Neural cell (in vitro differentiated cells): Measurements from ENCODE around the gene TNS3. TPM values are rescaled to one million over a fixed set of nuclear protein-coding genes. Genes with fewer than 3 reads are reported as not detected.

ENCODE experiments used
- H2AFZ ChIP-seq: fragments of 200-600, 300-800 bp; sonication (generic), shearing (Covaris generic); 2 replicates; pipeline ENCODE4 v1.6.0; 2014; ENCODE audit warnings: low read depth, mild to moderate bottlenecking, antibody characterized with exemption, low read length, moderate library complexity
- H3F3A ChIP-seq: fragments of 200-600 bp; shearing (Covaris generic); 2 replicates; pipeline ENCODE4 v1.6.1; 2016; ENCODE audit warnings: mild to moderate bottlenecking, moderate library complexity, mixed read lengths, antibody characterized with exemption, low read length; ENCODE audit not compliant: insufficient read depth, poor library complexity, severe bottlenecking
- H3K27ac ChIP-seq: fragments of 200-600, 300-800 bp; sonication (generic), shearing (Covaris generic); 2 replicates; pipeline ENCODE4 v1.5.1; 2014; ENCODE audit warnings: mild to moderate bottlenecking, low read length, moderate library complexity
- H3K27me3 ChIP-seq: fragments of 300-800, 200-600 bp; sonication (generic), shearing (Covaris generic); 2 replicates; pipeline ENCODE4 v1.6.0; 2014; ENCODE audit warnings: mild to moderate bottlenecking, low read depth, low read length, moderate library complexity; ENCODE audit not compliant: insufficient read depth
- H3K36me3 ChIP-seq: fragments of 300-800, 200-600 bp; sonication (generic), shearing (Covaris generic); 2 replicates; pipeline ENCODE4 v1.5.1; 2014; ENCODE audit warnings: mild to moderate bottlenecking, antibody characterized with exemption, low read length, moderate library complexity; ENCODE audit not compliant: insufficient read depth
- H3K4me2 ChIP-seq: fragments of 300-800, 200-600 bp; sonication (generic), shearing (Covaris generic); 2 replicates; pipeline ENCODE4 v1.6.0; 2014; ENCODE audit warnings: mild to moderate bottlenecking, low read length
- H3K4me3 ChIP-seq: fragments of 300-800, 200-600 bp; sonication (generic), shearing (Covaris generic); 2 replicates; pipeline ENCODE4 v1.5.1; 2014; ENCODE audit warnings: mild to moderate bottlenecking, low read length, moderate library complexity
- H3K79me2 ChIP-seq: fragments of 200-600 bp; shearing (Covaris generic); replicated peaks from 2 replicates; pipeline ENCODE4 v1.6.0; 2014; ENCODE audit warnings: mild to moderate bottlenecking, low read length, moderate library complexity; ENCODE audit not compliant: insufficient read depth
- H3K9ac ChIP-seq: fragments of 300-800, 200-600 bp; sonication (generic), shearing (Covaris generic); 2 replicates; pipeline ENCODE4 v1.6.1; 2016; ENCODE audit warnings: mild to moderate bottlenecking, low read length, mixed read lengths
- H3K9me2 ChIP-seq: fragments of 200-600 bp; shearing (Covaris generic); 2 replicates; pipeline ENCODE4 v1.6.1; 2016; ENCODE audit warnings: mild to moderate bottlenecking, low read length, mixed read lengths; ENCODE audit not compliant: insufficient read depth
- H3K9me3 ChIP-seq: fragments of 200-600, 300-800 bp; sonication (generic), shearing (Covaris generic); 2 replicates; pipeline ENCODE4 v1.6.1; 2016; ENCODE audit warnings: mild to moderate bottlenecking, mixed run types, low read length, moderate library complexity, mixed read lengths
- H4K20me1 ChIP-seq: fragments of 200-600 bp; shearing (Covaris generic); 2 replicates; pipeline ENCODE4 v1.6.1; 2016; ENCODE audit warnings: mild to moderate bottlenecking, mixed run types; ENCODE audit not compliant: insufficient read depth
- EP300 ChIP-seq: fragments of 450-650 bp; conservative IDR thresholded peaks from 2 replicates; pipeline ENCODE4 v1.6.1; 2014; ENCODE audit warnings: antibody characterized with exemption, mild to moderate bottlenecking, moderate library complexity; ENCODE audit not compliant: poor library complexity, severe bottlenecking
- EZH2 ChIP-seq: fragments of 200-600, 300-800 bp; shearing (Covaris generic), sonication (generic); IDR thresholded peaks from 2 replicates; pipeline ENCODE4 v1.6.1; 2014; ENCODE audit warnings: antibody characterized with exemption, low read length, borderline replicate concordance, mild to moderate bottlenecking; ENCODE audit not compliant: insufficient read depth, poor library complexity, severe bottlenecking
- MXI1 ChIP-seq: fragments of 450-650 bp; conservative IDR thresholded peaks from 2 replicates; pipeline ENCODE4 v1.6.1; 2014; ENCODE audit warnings: antibody characterized with exemption, mild to moderate bottlenecking; ENCODE audit not compliant: poor library complexity, severe bottlenecking
- POLR2AphosphoS5 ChIP-seq: IDR thresholded peaks from 2 replicates; pipeline ENCODE4 v1.6.1; 2012
- RAD21 ChIP-seq: fragments of 450-650 bp; conservative IDR thresholded peaks from 2 replicates; pipeline ENCODE4 v1.6.1; 2014; ENCODE audit warnings: antibody characterized with exemption, mild to moderate bottlenecking, moderate library complexity
- SMC3 ChIP-seq: fragments of 450-650 bp; conservative IDR thresholded peaks from 2 replicates; pipeline ENCODE4 v1.6.1; 2014; ENCODE audit warnings: antibody characterized with exemption, mild to moderate bottlenecking, moderate library complexity; ENCODE audit not compliant: poor library complexity
- TAF1 ChIP-seq: IDR thresholded peaks from 2 replicates; pipeline ENCODE4 v1.6.1; 2012; ENCODE audit warnings: low read depth
- polyA plus RNA-seq: library from polyadenylated mRNA; depleted of rRNA; stranded (reverse); fragments of >200 nt; gene quantifications from 2 replicates; pipeline ENCODE4 v1.2.3, GENCODE V29; 2014
- TF ChIP-seq, protein P1 (sequence below): IDR thresholded peaks from 2 replicates; pipeline ENCODE4 v1.6.1; 2012; ENCODE audit warnings: borderline replicate concordance
- TF ChIP-seq, protein P2 (sequence below): fragments of 450-650 bp; IDR thresholded peaks from 2 replicates; pipeline ENCODE4 v1.5.1; 2014; ENCODE audit warnings: antibody characterized with exemption, mild to moderate bottlenecking, moderate library complexity; ENCODE audit not compliant: poor library complexity, severe bottlenecking

Gene TNS3
- polyA plus RNA-seq, 1 donor from 2014 or later: 0.58 TPM

DNA sequence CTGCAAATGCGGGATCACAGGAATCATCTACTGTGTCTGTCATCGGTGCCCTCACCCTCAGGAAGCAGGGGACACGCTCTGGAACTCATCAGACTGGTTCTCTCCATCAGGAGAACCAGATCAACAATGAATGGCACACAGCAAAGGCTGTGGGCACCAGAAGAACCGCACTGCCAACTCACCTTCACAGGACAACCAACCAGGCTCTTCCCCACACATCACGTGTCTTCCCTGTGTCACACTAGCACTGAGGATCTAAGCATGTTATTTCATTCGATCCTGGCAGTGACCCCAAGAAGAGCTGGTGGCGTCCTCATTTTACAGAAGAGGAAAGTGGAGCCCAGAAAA, 106.1 kb downstream of the TNS3 start:
- no peaks in the 10 kb centered on the region for H3K36me3 ChIP-seq
- no peaks in the 10 kb centered on the region for H3K79me2 ChIP-seq
- no peaks in the 10 kb centered on the region for H3K9me3 ChIP-seq
- no peak overlapping the region for H3K27ac ChIP-seq
- H3K9ac ChIP-seq: no peak overlapping the region
- no peak overlapping the region for H3K4me3 ChIP-seq
- H3K9me2 ChIP-seq: no peaks in the 10 kb centered on the region
- TF ChIP-seq, protein P1, sequence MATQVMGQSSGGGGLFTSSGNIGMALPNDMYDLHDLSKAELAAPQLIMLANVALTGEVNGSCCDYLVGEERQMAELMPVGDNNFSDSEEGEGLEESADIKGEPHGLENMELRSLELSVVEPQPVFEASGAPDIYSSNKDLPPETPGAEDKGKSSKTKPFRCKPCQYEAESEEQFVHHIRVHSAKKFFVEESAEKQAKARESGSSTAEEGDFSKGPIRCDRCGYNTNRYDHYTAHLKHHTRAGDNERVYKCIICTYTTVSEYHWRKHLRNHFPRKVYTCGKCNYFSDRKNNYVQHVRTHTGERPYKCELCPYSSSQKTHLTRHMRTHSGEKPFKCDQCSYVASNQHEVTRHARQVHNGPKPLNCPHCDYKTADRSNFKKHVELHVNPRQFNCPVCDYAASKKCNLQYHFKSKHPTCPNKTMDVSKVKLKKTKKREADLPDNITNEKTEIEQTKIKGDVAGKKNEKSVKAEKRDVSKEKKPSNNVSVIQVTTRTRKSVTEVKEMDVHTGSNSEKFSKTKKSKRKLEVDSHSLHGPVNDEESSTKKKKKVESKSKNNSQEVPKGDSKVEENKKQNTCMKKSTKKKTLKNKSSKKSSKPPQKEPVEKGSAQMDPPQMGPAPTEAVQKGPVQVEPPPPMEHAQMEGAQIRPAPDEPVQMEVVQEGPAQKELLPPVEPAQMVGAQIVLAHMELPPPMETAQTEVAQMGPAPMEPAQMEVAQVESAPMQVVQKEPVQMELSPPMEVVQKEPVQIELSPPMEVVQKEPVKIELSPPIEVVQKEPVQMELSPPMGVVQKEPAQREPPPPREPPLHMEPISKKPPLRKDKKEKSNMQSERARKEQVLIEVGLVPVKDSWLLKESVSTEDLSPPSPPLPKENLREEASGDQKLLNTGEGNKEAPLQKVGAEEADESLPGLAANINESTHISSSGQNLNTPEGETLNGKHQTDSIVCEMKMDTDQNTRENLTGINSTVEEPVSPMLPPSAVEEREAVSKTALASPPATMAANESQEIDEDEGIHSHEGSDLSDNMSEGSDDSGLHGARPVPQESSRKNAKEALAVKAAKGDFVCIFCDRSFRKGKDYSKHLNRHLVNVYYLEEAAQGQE: no peak
- TF ChIP-seq SMC3: no peak
- no peak for TF ChIP-seq RAD21
- no peak for TF ChIP-seq TAF1
- no peak for TF ChIP-seq EP300
- no peak for TF ChIP-seq MXI1
- TF ChIP-seq POLR2AphosphoS5: no peak
- TF ChIP-seq EZH2: no peak
- TF ChIP-seq, protein P2, sequence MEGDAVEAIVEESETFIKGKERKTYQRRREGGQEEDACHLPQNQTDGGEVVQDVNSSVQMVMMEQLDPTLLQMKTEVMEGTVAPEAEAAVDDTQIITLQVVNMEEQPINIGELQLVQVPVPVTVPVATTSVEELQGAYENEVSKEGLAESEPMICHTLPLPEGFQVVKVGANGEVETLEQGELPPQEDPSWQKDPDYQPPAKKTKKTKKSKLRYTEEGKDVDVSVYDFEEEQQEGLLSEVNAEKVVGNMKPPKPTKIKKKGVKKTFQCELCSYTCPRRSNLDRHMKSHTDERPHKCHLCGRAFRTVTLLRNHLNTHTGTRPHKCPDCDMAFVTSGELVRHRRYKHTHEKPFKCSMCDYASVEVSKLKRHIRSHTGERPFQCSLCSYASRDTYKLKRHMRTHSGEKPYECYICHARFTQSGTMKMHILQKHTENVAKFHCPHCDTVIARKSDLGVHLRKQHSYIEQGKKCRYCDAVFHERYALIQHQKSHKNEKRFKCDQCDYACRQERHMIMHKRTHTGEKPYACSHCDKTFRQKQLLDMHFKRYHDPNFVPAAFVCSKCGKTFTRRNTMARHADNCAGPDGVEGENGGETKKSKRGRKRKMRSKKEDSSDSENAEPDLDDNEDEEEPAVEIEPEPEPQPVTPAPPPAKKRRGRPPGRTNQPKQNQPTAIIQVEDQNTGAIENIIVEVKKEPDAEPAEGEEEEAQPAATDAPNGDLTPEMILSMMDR: no peak
- no peaks in the 10 kb centered on the region for H3F3A ChIP-seq
- no peaks in the 10 kb centered on the region for H3K27me3 ChIP-seq
- no peak overlapping the region for H3K4me2 ChIP-seq
- no peaks in the 10 kb centered on the region for H4K20me1 ChIP-seq
- no peak overlapping the region for H2AFZ ChIP-seq

DNA sequence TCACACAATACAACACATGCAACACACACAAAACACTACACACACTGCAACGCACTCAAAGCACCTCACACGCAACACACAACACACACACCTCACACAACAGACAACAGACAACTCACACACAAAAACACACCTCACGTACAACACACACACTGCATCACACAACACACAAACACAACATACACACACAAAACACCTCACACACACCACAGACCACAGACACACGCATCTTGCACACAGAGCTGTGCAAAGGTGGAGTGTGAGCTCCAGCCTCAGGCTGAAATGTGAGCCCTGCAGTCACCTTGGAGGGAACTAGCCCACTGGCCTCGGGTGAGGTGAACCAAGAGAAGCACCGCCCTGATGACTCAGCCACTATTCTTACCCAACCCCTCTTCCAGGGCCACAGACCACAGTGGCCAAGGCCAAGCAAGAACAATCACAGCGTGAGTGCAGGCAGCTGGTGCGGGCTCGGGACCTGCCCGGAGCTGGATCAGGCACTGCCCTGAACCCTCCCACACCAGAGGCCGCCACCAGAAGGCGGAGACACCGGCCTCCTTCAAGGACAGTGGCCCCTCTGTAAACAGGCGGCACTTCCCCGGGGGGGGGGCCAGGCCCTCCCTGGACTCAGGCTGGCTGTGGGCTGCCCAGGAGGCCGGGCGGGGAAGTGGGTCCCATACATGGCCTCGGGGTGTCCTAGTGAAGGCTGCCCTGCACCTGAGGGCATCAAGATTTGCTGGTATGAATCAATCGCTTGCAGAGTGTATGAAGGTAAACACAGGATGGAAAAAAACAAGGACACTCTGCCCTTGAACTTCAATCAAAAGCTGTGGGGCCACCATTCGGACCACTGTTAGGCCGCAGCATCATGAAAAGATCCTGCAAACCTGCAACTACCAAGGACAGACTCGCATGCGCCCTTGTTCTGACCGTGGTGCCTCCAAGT, 106.7 kb downstream of the TNS3 start:
- Histone ChIP-seq H3K27ac (no peak overlapping the region), H3K9ac (no peak overlapping the region), H3K4me3 (no peak overlapping the region), H3K4me2 (no peak overlapping the region), H4K20me1 (no peaks in the 10 kb centered on the region), H3K9me2 (no peaks in the 10 kb centered on the region), H3K36me3 (no peaks in the 10 kb centered on the region), H3K27me3 (no peaks in the 10 kb centered on the region), H3K9me3 (no peaks in the 10 kb centered on the region), H2AFZ (no peak overlapping the region), H3K79me2 (no peaks in the 10 kb centered on the region), H3F3A (no peaks in the 10 kb centered on the region)
- TF ChIP-seq MXI1: no peak
- TF ChIP-seq, protein P1: no peak
- no peak for TF ChIP-seq POLR2AphosphoS5
- no peak for TF ChIP-seq EZH2
